Measurements from ENCODE around the gene GPX3.

The GPX3 gene

DNA sequence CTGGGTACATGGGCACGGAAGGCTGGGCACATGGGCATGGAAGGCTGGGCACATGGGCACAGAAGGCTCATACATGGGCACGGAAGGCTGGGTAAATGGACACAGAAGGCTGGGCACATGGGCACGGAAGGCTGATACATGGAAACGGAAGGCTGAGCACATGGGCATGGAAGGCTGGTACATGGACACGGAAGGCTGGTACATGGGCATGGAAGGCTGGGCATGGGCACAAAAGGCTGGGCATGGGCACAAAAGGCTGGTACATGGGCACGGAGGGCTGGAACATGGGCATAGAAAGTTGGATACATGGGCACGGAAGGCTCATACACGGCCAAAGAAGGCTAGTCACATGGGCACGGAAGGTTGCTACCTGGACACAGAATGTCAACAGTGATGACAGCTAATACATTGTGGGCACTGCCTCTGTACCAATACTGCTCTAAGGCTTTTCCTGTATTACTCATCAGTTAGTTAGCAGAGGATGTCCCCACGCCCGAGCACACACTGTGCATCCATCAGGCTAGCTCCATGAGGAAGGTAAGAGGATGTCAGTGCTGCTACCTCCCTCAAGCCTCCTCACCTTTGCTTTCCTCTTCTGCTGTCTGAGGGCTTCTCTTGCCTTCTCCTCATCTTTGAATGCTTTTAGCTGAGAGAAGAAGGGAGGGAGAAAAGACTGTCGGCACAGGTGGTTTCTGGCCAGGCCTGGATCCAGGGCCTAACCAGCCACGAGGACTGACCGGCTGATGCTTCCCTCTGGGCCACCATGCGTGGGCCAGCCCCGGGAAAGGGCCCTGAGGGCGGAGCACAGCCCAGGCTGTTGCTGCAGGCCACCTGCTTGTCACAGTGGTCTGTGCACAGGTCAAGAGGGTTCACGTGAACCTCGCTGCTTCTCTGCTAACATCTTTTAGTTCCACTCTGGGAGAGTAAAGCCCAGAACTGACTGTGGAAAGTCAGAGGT lies 14.3 kb downstream of the GPX3 start:
- no peak for DNase-seq (ENCODE audit: low spot score)

DNA sequence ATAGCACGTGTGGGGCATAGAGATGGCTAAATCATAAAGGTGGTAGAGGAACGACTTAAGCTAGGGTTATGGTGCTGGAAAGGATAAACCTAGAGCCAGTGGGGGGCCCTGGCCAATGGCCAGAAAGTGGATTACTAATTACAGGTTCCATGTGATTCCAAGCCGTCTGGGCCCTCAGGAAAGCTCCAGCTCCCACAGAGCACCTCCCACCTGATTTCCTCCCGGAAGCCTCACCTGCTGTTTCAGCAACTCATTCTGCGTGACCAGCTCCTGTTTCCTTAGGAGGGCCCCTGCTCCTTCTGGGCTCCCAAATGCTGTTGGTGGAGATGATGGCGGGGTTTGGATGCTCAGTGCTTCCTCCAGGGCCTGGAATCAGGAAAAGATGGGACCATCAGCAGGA lies 16.2 kb downstream of the GPX3 start:
- no peak for DNase-seq (ENCODE audit: low spot score)

DNA sequence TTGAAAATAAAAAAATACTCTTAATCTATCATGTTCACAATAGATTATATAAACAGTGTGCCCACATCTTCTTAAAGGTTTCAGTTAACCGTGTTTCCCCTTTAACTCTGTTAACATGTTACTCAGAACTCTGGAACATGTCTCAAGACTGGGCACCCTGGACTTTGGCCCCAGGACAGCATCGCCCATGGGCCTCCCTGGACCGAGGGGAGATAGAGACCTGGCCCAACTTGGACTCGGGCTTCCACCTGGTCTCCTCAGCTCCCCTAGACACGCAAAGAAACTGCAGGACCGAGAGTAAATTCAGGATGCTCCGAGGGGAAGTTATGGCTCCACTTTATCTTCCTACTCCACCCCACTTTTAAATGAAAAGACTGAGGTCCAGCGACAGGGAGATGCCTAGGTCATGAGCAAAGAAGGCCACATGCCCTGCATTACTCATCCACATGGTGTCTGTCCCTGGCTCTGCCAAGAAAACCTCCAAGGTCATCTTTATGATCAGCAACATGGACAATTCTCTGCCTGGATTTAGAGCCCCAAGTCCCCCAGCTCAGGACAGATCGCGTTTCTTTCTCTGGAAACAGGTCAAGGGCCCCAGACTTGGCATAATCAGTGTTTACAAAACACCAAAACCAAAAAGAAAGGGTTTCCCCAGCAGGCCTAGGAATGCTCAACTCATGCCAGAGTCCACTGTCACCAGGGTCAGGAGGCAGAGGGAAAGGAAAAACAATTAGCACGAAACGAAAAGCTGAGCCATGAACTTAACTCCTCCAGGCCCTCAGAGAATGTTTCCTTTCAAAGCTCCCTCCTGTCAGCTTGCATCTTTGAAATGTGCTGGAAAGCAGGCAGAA lies 17.4 kb downstream of the GPX3 start:
- DNase-seq (ENCODE audit: low spot score) = peak; percentile 85

DNA sequence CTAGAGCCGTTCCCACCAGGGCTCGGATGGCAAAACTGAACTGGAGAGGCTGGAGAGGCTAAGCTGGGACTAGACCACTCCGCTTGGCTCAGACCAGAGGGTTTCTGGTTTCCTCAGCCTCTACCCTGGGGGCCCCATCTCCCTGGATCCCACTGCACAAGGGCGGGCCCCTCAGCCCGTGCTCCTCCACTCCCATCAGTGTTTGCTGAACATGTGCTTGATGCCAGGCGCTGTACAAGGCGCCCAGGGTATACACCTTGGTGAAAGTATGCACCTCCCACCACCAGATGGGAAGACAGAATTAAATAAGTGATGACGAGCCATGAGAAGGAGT lies 18.0 kb downstream of the GPX3 start:
- DNase-seq (ENCODE audit: low spot score) = no peak

DNA sequence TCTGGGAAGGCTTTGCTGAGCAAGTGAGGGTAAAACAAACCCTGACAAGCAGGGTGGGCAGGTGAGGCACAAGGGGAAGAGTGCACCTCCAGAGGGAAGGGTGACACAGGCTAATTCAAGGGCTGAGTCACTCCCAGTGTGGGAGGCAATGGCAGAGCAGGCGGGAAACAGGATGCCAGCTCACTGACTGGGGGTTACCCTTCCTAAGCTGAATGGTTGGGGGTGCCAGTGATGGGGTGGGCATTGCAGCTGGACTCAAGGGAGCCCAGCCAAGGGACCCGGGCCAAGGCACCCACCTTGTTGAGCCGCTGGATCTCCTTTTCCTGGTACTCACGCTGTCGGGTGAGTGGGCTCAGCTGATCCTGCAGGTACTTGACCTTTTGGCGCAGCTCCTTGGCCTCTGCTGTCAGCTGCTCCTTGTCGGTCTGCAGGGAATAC lies 18.4 kb downstream of the GPX3 start:
- peak; percentile 50 for DNase-seq (ENCODE audit: low spot score)

DNA sequence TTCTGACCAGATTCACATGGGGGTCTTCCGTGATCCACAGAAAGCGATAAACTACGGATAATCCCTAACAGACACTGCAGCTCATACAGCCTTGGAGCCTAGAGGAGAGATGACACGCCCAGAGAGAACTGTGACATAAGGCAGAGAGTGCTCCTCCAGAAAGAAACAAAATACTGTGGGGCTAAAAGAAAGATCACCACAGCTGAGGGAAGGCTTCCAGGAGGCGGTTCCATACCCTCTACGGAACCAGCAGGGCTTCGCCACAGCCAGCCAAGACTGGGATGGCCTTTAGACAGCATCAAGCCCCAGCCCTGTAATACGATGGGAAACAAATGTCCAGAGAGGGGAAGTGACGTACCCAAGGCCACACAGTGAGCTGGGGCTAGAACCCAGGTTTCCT lies 19.3 kb downstream of the GPX3 start:
- DNase-seq (ENCODE audit: low spot score) = no peak

DNA sequence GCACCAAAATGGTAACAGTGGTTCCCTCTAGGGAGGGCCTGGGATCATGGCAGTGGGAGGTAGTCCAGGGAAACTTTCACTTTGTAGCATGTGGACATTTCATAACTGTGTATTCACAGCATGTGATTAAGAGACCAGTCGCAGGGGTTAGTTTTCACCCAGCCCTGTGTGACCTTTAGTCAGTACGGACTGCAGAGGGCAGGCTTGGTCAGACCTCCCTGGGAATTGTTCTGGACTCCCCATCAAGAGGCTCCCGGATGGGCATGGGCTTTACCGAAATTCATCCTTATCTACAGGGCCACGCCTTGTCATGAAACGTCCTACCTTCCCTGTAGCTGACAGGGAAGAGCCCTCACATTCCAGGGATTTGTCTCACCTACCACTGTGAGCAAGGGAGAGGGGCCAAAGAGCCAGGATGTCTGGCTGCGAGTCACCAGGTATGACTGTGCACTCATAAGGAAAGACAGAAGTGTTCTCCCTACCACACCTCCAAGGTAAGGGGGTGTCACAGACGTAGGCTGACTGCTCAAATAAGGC lies 19.9 kb downstream of the GPX3 start:
- DNase-seq (ENCODE audit: low spot score) = no peak

DNA sequence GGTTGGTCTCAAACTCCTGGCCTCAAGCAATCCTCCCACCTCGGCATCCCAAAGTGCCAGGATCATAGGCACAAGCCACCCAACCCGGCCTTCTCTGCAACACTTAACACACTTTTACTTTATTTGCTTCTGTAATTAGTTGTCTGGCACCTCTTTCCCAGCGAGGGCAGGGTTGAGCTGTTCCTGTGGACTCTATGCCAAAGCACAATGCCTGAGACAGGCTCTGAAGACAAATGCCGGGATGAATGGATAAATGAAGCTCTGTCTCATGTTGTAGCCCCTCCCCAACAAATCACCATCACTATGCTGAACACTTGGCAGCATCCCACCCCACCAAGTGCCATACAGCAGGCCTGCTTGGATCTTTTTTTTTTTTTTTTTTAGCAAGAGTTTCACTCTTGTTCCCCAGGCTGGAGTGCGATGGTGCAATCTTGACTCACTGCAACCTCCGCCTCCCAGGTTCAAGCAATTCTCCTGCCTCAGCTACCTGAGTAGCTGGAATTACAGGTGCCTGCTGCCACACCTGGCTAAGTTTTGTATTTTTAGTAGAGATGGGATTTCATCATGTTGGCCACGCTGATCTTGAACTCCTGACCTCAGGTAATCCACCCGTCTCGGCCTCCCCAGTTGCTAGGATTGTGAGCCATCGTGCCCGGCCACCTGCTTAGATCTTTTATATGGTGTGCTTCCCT lies 21.3 kb downstream of the GPX3 start:
- DNase-seq (ENCODE audit: low spot score) = no peak

DNA sequence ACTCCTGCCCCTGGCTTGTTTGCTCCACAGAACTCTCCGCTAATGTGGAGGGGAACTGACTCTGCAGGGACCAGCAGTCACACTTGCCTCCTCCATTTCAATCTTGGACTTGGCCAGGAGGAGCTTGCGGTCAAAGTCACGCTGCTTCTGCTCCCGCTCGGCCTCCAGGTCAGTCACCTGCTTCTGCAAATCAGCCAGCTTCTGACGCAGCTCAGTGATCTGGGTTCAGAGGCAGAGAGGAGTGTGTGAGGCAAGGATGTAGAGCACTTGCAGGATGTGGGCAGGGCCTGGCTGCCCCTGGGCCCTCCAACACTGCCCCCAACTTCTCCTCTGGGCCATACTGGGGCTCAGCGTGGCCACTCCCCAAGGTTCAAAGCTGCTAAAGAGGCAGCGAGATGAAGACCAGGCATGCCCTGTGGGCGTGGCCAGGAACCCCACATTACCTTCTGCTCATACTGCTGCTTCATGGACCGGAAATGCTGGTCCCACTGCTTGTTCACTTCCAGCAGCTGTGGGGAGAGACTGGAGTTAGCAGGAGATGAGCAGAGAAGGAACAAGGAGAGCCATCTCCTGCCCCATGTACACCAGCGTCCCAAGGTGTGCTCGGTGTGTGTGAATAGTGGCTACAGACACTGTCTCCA lies 22.2 kb downstream of the GPX3 start:
- no peak for DNase-seq (ENCODE audit: low spot score)

DNA sequence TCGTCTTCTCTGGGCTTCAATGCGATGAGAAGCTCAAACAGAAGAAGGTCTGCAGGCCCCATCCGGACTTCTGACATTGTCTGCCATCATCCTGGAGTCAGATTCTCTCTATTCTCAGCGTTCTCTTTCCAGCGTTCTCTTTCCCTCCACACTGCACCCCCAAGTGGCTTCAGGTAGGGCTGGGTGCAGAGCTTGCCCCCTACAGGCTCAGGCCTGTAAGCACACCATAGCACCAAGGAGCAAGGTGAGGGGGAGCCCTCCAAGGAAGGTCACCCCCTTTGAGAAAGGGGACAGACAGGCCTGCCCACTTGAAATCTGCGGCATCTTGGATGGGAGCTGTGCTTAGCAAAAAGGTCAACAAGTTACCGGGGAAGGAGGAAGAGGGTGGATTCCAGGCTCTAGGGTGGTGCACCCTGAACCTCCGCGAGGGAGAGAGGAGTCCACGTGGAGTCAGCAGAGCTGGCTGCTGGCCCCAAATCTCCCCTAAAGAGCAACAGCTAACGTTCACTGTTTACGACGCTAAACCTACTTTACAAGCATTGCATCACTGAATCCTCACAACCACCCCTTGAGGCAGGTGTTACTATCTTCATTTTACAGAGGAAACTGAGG lies 27.5 kb downstream of the GPX3 start:
- DNase-seq (ENCODE audit: low spot score) = peak; percentile 48

DNA sequence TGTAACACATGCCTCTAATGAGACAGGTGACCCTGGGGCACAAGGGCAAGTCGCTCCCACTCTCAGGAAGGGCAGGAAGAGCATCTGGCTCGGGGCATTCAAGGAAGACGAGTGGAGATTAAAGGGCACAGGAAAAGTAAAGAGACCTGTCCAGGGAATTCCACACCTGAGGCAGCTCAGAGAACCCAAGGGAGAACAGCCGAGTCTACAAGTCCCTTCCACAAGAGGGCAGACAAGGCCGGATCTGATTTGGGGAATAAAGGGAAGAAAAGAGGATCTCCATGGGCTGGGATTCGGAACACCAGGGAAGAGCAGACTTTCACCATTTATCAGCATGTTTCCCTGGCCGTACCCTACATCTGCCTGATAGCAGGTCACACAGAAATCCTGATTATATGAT lies 28.1 kb downstream of the GPX3 start:
- peak; percentile 21 for DNase-seq (ENCODE audit: low spot score)

DNA sequence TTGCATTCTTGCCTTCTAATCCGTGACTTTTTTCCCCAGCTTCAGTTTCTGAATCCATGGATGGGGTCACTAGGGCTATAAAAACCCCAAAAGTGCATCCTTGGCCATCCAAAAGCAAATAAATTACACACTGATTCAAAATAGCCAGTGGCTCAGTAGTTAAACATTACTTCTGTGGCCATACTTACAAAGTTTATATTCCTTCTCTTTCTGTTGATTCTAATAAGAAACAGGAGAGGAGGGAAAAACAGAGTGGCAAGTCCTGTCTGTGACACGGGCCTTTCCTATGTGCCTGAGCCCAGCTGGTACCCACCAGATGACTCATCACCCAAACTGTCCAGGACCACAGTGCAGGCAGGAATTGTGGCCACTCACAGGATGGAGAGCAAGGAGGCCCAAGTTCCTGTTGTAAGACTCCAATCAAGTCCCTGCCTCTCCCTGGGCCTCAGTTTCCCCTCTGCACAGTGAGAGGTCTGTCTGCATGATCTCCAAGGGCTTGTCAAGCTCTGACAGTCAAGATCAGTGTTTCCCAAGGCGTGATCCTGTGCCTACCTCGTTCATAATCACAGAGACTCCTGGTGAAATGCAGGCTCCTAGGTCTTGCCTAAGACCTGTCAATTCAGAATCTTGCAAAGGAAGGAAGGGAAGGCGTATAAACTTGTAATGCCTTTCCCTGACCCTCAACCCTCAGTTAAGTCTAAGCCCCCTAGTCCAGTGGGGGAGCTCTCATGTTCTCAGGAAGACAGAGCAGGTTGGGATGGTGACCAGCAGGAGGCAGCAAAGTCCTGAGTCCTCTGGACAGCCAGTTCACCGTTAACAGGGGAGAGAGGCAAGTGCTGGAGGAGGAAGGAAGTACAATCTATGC lies 30.9 kb downstream of the GPX3 start:
- DNase-seq (ENCODE audit: low spot score) = peak; percentile 84

DNA sequence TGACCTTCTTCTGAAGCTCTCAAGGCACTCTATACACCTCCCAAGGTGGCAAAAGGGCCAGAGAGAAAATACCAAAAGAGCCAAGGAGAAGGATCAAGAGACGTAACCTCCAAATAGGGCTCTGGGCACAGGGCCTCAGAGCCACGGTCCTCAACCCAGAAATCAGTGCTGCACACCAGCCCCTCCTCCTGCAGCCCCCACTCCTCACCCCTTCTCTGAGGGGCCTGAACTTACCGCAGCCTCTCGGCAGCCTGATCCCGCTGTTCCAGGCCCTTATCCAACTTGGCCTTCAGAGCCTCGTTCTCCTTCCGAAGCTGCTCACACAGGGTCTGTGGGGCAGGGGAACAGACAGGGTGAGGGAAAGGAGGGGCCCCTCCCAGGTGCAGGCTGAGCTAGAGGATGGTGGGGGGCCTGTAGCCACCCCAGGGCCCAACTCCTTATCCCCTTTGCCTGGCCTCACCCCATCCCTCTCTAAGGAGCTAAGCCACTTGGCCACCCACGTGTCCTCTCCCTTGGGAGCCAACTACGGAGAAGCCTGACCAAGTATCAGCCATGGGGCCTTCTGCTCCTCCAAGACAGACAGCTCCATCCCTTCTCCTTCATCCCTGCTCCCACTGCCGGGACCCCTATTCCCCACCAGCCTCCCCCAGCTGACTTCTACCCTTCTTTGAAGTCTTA lies 31.7 kb downstream of the GPX3 start:
- DNase-seq (ENCODE audit: low spot score) = no peak

DNA sequence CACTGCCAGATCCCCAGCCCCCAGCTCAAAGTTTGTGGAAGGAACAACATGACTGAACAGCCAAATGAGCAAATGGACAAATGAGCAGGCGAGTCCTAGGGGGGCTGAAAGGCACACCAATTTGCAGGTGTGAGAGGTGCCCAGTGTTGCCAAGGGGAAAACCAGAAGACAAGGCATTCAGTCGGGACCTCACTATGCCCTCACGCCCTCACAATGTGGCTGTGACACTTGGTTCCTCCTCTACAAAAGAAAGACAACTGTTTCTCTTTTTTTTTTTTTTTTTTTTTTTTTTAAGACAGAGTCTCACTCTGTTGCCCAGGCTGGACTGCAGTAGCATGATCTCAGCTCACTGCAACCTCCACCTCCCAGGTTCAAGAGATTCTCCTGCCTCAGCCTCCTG lies 32.4 kb downstream of the GPX3 start:
- DNase-seq (ENCODE audit: low spot score) = no peak

DNA sequence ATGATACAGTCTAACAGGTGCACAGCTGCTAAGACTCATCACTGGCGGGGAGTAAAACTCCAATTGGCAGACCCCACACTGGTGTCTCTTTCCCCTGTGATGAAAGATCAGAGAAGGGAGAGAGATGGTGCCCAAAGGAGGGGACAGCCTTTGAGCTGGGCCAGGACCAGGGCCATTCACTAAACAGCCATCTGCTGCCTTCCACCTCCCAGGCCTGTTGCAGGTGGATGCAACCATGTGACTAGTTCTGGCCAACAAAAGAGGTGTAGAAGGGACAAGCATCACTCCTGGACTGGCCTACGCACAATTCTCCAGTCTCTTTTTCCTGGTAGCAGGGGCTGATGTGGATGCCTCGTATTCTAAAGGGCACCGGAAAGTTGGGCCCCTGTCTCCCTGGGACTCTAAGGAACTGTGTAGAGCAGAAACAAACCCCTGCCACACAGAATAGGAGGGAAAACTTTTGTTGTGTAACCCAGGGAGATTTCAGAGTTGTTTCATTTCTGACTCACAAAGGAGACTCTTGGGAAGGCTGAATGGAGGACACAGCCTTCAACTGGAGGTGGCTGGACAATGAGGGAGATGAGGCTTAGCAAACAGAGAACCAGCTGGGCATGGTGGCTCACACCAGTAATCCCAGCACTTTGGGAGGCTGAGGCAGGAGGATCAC lies 33.5 kb downstream of the GPX3 start:
- DNase-seq (ENCODE audit: low spot score) = no peak

DNA sequence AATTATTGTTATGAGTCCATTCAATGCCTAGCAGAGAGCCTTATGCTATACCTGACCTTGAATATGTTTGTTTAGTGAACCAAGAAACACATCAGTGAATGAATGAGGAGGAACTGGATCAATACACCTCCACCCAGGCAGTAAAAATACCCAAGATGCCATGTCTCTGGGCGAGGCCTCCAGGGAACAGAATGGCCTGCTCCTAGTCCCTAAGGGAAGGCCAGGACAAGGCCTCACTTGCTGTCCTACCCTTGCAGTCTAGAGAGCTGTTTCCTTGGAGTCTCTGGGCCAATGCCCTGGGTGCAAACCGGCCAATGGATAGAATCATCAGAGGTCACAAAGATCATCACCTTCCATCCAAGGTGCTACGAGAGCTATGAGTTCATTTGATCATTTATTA lies 34.3 kb downstream of the GPX3 start:
- no peak for DNase-seq (ENCODE audit: low spot score)

DNA sequence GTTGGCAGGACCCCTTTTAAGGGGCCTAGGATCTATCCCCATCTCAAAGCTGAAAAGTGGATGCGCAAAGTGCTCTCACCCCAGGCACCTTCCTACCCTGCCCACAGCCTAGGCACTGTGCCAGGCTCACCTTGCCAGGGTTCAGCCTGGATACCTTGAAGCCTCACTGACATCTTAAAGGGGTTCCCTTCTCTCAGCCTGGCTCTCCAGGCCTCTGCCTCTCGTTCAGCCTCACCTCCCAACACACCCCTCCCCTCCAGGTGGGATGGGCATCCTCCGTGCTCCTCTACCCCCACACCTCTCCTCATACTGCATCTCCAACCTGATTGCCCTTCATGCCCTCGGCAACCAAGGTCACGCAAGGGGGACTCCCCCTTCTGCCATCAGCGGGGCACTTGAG lies 34.9 kb downstream of the GPX3 start:
- DNase-seq (ENCODE audit: low spot score) = no peak

DNA sequence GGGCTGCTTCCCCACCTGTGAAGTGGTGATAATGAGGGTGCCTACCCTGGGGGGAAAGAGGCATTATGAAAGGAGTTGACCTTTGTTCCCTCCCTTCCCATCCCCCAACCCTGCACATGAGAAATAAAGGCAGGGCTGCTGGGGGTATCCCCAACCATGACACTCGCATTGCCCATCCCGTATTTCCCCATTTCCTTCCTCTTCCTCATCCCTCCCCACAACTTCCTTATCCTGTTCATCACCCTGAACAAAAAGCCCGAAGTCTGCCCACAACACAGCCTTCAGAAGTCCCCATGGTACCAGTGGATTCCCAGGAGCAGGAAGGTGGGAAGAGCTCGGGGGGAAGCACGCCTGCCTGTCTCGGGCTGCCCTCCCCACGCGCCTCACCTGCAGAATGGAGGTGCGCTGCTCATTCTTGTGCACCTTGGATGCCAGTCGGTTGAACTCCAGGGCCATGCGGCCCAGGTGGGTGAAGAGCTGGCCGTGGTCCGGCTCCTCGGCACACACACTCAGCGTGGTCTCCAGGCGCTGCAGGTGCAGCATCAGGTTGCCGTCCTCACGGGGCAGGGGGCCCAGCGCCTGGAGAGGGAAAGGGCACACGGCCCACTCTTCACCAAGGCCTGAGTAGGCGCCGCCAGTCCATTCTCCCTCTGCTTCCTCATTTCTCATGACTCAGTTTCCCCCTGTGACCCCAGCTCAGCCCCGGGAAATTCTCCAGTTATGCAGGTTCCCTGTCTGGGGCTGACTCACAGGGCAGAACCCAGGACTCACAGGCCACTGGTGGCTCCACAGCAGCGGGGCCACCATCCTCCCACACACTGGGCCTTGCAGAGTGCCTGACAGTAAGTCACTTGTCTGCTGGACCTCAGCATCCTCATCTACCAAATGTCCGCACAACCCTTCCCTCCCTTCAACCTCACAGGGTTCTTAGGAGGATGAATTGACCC lies 36.3 kb downstream of the GPX3 start:
- no peak for DNase-seq (ENCODE audit: low spot score)
